HEK293 (cell line): ENCODE data around the gene IL6.

Source experiments
- CTCF ChIA-PET: fragments of 350-600 bp; formaldehyde crosslinking; extraction: SDS; loops from one replicate; lab custom pipeline; 2021; ENCODE audit warnings: antibody characterized with exemption; lab: Yijun Ruan, JAX
- POLR2A ChIA-PET: fragments of 300-600 bp; formaldehyde crosslinking; extraction: SDS; loops from one replicate; lab custom pipeline; 2020; ENCODE audit warnings: antibody characterized with exemption, inconsistent platforms; lab: Yijun Ruan, JAX
- H3K27ac ChIP-seq: fragments of 200-500 bp; sonication (Bioruptor generic); 2 replicates; pipeline ENCODE4 v1.5.1; 2014; ENCODE audit warnings: low read depth, low read length, control low read depth, inconsistent platforms; ENCODE audit errors: extremely low read depth
- H3K36me3 ChIP-seq, 2 experiments: fragments of 200-500 bp in 1 of 2; sonication (Bioruptor generic) in 1 of 2; 1 replicate in 1 of 2; 2 replicates in 1 of 2; pipeline ENCODE4 v1.5.1; 2014 to 2017; ENCODE audit warnings: inconsistent platforms in 2 of 2, low read length in 2 of 2; ENCODE audit not compliant: control insufficient read depth in 2 of 2, insufficient read depth in 1 of 2
- H3K4me1 ChIP-seq: fragments of 200-500 bp; sonication (Bioruptor generic); 2 replicates; pipeline ENCODE4 v1.5.1; 2014; ENCODE audit warnings: mild to moderate bottlenecking, low read length, inconsistent platforms; ENCODE audit not compliant: control insufficient read depth, insufficient read depth
- H3K4me3 ChIP-seq: 2 replicates; pipeline ENCODE4 v1.5.1; 2011; ENCODE audit warnings: low read depth, mild to moderate bottlenecking, control low read depth, low read length, moderate library complexity
- H3K9me3 ChIP-seq: fragments of 200-500 bp; sonication (Bioruptor generic); 2 replicates; pipeline ENCODE4 v1.5.1; 2014; ENCODE audit warnings: low read depth, low read length, inconsistent platforms; ENCODE audit not compliant: control insufficient read depth, insufficient read depth
- BCL6B ChIP-seq: fragments of 450-650 bp; formaldehyde crosslinking; IDR thresholded peaks from 2 replicates; pipeline ENCODE4 v1.5.1; 2017; ENCODE audit warnings: missing biosample characterization, missing genetic modification characterization
- KLF9 ChIP-seq: fragments of 450-650 bp; formaldehyde crosslinking; IDR thresholded peaks from 2 replicates; pipeline ENCODE4 v1.5.1; 2016; ENCODE audit warnings: missing biosample characterization, missing genetic modification characterization, low read depth
- REPIN1 ChIP-seq: fragments of 450-650 bp; formaldehyde crosslinking; IDR thresholded peaks from 2 replicates; pipeline ENCODE4 v1.5.1; 2017; ENCODE audit warnings: missing biosample characterization, missing genetic modification characterization, low read depth
- ZBTB44 ChIP-seq: fragments of 450-650 bp; IDR thresholded peaks from 2 replicates; pipeline ENCODE4 v1.5.1; 2018; ENCODE audit warnings: missing biosample characterization, mild to moderate bottlenecking, missing genetic modification characterization
- ZNF202 ChIP-seq: fragments of 450-650 bp; formaldehyde crosslinking; IDR thresholded peaks from 2 replicates; pipeline ENCODE4 v1.5.1; 2016; ENCODE audit warnings: missing biosample characterization, missing genetic modification characterization, borderline replicate concordance
- ZNF558 ChIP-seq: fragments of 450-650 bp; formaldehyde crosslinking; IDR thresholded peaks from 2 replicates; pipeline ENCODE4 v1.5.1; 2016; ENCODE audit warnings: missing biosample characterization, missing genetic modification characterization
- ZNF664 ChIP-seq: fragments of 450-650 bp; formaldehyde crosslinking; IDR thresholded peaks from 2 replicates; pipeline ENCODE4 v1.5.1; 2016; ENCODE audit warnings: missing biosample characterization, missing genetic modification characterization
- ZNF837 ChIP-seq: fragments of 450-650 bp; formaldehyde crosslinking; IDR thresholded peaks from 2 replicates; pipeline ENCODE4 v1.5.1; 2016; ENCODE audit warnings: missing biosample characterization, missing genetic modification characterization
- TF ChIP-seq, protein P1 (sequence below): fragments of 450-650 bp; formaldehyde crosslinking; IDR thresholded peaks from 2 replicates; pipeline ENCODE4 v1.5.1; 2016; ENCODE audit warnings: missing biosample characterization, missing genetic modification characterization

The IL6 gene

GRCh38 chr7:22718200-22718711 is 8.7 kb upstream of the IL6 start (continued):
- TF ChIP-seq ZBTB44 (tag by site-specific recombination) (no peak), BCL6B (tag by site-specific recombination) (no peak), ZNF837 (tag by site-specific recombination) (no peak)

DNA sequence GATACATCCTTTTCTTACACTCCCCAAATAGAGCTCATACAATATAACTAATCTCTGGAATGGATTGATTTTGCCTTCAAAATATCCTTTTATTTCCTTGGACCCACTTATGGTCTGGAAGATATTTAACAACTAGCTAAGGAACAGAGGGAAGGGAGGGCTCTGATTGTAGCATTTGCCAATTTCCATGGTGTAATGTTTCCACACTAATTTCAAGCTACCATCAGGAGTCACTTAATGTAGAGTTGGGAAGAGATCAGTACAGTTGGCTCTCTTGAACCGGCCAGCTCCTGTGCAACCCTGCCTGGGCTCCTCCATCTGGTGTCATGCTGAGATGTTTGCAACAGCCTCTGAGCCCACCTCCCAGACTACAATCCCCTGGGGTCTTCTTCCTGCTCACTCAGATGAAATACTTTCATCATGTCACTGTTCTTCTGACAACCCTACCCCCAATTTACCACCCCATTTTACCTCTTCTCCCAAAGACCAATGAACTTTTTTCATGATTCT is 8.0 kb upstream of the IL6 start:
- Histone ChIP-seq H3K4me3 (no peak overlapping the region), H3K9me3 (no peaks in the 10 kb centered on the region), H3K4me1 (peaks cover 3% of the 10 kb centered on the region), H3K36me3 (no peaks in the 10 kb centered on the region), H3K27ac (no peak overlapping the region)
- ChIA-PET CTCF (interaction anchor here (1.4 kb wide), 1 partner anchor 159 kb away, joined by 6 read pairs; no protein-coding TSS in a partner anchor), POLR2A (no interaction called here)
- TF ChIP-seq ZNF558, result no peak

GRCh38 chr7:22720791-22721786 is 5.9 kb upstream of the IL6 start:
- CTCF ChIA-PET, result no interaction called here
- H3K4me3 ChIP-seq, result no peak overlapping the region
- POLR2A ChIA-PET, result no interaction called here

DNA sequence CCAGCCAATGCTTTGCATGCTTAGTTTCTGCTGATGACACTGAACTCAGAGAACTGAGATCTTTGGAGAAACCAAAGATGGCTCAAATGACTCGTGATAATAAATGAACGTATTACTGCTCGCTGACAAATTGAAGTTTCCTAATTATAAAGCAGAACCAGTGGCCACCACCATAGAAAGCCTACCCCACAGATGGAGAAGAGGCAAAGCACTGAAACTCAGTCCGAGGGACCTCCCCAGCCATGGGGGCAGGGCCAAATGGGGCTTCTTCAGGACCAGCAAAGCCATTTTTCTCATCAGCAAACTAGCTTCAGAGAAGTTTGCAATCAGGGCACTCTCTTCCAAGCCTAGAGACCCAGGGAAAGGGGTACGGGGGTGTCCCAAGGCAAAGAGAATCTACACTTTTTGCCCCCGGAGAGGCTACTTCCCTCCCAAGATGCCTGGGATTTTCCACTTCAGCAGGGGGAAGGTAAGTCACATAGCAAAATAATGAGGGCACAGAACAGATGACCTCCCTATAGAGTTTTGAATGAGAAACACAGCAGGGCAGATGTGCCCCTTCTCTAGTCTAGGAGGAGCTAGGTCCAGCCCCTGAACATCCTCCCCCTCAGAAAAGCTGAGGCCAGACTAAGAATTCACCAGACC is 4.3 kb upstream of the IL6 start:
- POLR2A ChIA-PET, result no interaction called here
- H3K4me1 ChIP-seq, result peaks cover 7% of the 10 kb centered on the region

More at GRCh38 chr7:22720791-22721786, 5.9 kb upstream of the IL6 start:
- H3K27ac ChIP-seq, result no peak overlapping the region
- H3K4me1 ChIP-seq, result peaks cover 3% of the 10 kb centered on the region
- no peaks in the 10 kb centered on the region for H3K36me3 ChIP-seq
- H3K9me3 ChIP-seq, result no peaks in the 10 kb centered on the region
- TF ChIP-seq REPIN1 (tag by site-specific recombination), result no peak
- TF ChIP-seq ZNF664 (tag by site-specific recombination), result no peak
- TF ChIP-seq, protein P1, sequence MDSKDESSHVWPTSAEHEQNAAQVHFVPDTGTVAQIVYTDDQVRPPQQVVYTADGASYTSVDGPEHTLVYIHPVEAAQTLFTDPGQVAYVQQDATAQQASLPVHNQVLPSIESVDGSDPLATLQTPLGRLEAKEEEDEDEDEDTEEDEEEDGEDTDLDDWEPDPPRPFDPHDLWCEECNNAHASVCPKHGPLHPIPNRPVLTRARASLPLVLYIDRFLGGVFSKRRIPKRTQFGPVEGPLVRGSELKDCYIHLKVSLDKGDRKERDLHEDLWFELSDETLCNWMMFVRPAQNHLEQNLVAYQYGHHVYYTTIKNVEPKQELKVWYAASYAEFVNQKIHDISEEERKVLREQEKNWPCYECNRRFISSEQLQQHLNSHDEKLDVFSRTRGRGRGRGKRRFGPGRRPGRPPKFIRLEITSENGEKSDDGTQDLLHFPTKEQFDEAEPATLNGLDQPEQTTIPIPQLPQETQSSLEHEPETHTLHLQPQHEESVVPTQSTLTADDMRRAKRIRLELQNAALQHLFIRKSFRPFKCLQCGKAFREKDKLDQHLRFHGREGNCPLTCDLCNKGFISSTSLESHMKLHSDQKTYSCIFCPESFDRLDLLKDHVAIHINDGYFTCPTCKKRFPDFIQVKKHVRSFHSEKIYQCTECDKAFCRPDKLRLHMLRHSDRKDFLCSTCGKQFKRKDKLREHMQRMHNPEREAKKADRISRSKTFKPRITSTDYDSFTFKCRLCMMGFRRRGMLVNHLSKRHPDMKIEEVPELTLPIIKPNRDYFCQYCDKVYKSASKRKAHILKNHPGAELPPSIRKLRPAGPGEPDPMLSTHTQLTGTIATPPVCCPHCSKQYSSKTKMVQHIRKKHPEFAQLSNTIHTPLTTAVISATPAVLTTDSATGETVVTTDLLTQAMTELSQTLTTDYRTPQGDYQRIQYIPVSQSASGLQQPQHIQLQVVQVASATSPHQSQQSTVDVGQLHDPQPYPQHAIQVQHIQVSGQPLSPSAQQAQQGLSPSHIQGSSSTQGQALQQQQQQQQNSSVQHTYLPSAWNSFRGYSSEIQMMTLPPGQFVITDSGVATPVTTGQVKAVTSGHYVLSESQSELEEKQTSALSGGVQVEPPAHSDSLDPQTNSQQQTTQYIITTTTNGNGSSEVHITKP (tag by site-specific recombination), result peak; percentile 90
- TF ChIP-seq ZNF202 (tag by site-specific recombination), result no peak

More for the DNA sequence above, 4.3 kb upstream of the IL6 start:
- TF ChIP-seq KLF9 (tag by site-specific recombination), result no peak
- no peak overlapping the region for H3K27ac ChIP-seq
- H3K4me3 ChIP-seq, result no peak overlapping the region
- CTCF ChIA-PET, result interaction anchor here (0.5 to 6.8 kb wide), 3 partner anchors 136 to 1046 kb away, joined by 3 to 149 read pairs (median 4); no protein-coding TSS in a partner anchor
- no peaks in the 10 kb centered on the region for H3K36me3 ChIP-seq
- no peaks in the 10 kb centered on the region for H3K9me3 ChIP-seq
